Sigmoid colon (tissue), 4 donors: ENCODE measurements around the gene GAS6.

ENCODE experiments used
- CTCF ChIP-seq, 4 experiments: fragments of 450-650 bp in 3 of 4; fragments of 200-600 bp in 1 of 4; IDR thresholded peaks; one replicate each; pipeline ENCODE4 v1.5.1; 2016 to 2019; ENCODE audit warnings: antibody characterized with exemption in 4 of 4, mild to moderate bottlenecking in 3 of 4, moderate library complexity in 2 of 4
- POLR2A ChIP-seq, 2 donors: fragments of 450-650 bp; IDR thresholded peaks; one replicate each; pipeline ENCODE4 v1.6.1; 2016; ENCODE audit warnings: antibody characterized with exemption in 2 of 2, mild to moderate bottlenecking in 2 of 2, moderate library complexity in 2 of 2
- POLR2AphosphoS5 ChIP-seq, 4 donors: sonication (generic); formaldehyde crosslinking; IDR thresholded peaks; one replicate each; pipeline ENCODE4 v1.6.1; 2017; ENCODE audit warnings: antibody characterized with exemption in 4 of 4

- TF ChIP-seq CTCF (IDR thresholded peaks at IDR 0.05) (no peak), POLR2A (IDR thresholded peaks at IDR 0.05) (no peak), POLR2AphosphoS5 (IDR thresholded peaks at IDR 0.05) (no peak)
Observed at GRCh38 chr13:113776231-113777125, 87.4 kb downstream of the GAS6 start.
